ENCODE results near the gene SPTA1. TPM values are rescaled to one million over a fixed set of nuclear protein-coding genes. Genes with fewer than 3 reads are reported as not detected.
"Not testable (repeated sequence)": the region's sequence is repeated elsewhere in the genome, so short reads cannot be mapped to it uniquely, and the experiment has no call there.

SPTA1 gene
- 0.02 and 0.30 TPM in 2 replicates for total RNA-seq (2014; rRNA removed; shearing (Covaris generic))

DNA sequence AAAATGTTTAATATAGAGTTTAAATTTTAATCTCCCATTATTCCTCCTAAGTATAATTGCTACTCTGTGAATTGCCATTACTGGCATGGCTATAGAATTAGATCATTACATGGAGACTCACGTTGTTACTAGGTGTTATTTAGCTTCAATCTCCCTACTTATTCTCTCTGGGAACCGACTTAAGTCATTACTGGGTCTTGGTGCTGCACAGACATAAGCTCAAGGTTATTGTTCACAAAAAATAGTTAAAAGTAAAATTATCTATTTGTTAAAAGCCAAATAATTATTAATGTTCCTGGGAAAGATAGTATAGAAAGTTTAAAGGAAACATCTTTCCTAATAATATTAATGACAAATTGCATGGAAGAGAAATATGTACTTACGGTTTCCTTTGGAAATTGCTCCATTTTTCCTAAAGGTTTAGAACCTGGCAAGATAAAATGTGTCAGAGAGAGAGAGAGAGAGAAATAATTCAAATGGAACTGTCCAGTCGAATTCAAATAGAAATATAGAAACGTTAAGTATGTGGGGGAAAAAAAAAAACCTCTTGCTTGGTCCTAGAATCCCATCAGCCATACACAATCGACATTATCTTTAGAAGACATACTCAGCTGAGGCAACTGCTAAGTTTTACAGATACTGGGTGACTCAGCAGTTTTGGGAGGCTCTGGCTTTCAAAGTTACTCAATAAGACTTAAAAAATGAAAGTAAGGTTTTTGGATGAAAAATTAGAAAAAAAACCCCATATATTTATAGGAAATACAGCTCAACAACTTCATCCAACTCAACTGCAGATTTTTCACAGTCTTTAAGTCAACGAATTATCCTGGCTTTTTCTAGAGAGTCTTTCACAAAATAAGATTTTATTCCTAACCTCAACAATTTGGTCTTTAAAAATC is at the start of gene SPTA1:
Gene SPTA1 (minus strand): TSS at position 605 of the 899 bp plus-strand sequence. CDS start 198 bp downstream, at position 407.
- DNase-seq (ENCODE audit: low read depth), result no peak

DNA sequence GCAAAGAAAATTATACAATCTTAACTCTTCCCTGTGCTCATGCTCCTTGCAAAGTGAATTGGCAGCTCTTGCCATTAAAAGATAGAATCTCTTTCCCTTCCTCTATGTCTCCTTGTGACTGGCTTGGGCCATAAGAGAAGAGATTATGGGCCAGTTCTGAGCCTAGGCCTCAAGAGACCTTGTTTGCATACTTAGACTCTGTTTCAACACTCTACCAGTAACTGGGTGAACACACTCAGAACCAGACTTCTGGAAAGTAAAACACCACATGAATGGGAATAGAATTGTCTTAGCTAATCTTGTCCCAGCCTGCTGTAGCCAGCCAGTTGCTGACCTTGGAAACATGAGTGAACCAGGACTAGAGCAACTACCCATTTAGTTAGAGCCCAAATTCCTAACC is 49.3 kb upstream of the SPTA1 start:
- DNase-seq (ENCODE audit: low read depth), result no peak

DNA sequence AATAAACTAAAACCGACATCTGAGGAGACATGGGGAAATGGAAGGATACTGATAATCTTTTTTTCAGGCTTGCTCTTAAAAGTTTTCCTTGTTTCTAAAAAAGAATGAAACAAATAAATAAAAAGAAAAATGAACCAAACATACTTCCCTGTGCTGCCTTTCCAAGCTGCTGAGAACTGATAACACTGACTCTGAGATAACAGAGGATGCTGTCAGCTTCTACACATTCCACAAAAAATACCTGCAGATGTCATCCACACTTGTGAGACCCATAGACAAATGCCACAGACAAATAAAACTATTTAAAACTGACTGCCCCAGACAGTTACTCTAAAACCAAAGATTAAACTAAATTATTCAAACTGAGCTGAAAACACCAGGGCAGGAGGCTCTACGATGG is 46.0 kb upstream of the SPTA1 start:
- DNase-seq (ENCODE audit: low read depth), result no peak

DNA sequence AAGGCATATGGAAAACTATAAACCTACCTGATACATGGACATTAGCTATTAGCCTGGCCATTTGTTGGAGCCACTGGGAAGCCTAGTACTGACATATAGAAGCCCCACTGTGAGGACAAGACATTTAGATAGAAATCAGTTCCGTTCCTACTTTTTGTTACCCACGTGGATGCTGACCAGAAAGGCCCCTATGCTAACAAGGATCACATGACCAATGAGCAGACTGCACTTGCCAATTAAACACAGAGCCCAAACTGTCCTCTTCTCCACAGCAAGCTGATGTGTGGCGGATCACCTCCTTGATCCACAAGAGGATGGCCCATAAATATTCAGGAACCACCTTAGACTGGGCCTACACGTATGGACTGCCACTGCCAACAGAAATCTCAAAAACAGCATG is 45.2 kb upstream of the SPTA1 start:
- no peak for DNase-seq (ENCODE audit: low read depth)

DNA sequence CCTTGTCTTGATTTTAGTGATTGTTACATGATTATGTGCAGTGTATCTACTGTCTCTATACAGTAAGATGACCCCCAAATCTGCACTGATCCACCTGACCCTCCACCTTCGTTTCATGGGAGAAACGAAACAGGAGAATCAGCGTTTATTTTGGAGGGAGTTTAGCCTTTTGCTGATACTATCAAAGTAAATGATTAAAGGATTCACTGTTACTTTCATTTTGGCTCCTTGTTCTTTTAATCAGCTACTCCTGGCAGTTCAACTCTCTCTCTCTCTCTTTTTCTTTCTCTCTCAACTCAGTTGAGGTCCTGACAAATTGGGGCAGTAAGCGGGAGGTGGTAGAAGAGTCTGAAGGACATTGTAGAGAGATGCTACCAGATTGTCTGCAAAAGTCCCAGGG is 43.9 kb upstream of the SPTA1 start:
- no peak for DNase-seq (ENCODE audit: low read depth)

DNA sequence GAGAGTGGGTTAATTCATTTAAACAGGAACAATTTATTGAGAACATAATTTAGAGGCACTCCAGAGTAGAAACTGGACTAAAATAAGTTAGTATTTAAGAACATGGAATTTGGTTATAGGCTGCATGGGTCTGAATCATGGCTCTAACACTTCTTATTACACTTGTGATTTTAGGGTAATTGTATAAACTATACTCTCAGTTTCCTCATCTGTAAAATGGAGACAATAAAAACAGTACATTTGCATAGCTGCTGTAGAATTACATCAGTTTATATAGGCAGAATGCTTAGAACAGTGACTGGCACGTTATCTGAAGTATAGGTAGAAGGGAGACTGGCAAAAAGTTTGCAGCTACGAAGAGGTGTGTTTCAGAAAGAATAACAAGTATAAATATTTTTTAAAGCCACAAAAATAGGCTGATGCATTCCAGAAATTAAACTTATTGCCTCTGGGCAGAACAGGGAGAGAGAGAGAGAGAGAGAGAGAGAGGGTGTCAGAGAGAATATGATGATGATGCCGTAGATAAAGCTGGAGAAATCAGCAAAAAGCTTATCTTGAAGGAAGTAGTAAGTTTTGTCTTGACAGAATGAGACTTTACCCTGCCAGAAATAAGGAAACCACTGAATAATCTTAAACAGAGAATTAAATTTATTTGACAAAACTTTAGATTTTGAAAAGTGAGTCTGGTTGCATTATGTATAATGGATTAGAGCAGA is 42.2 kb upstream of the SPTA1 start:
- no peak for DNase-seq (ENCODE audit: low read depth)

DNA sequence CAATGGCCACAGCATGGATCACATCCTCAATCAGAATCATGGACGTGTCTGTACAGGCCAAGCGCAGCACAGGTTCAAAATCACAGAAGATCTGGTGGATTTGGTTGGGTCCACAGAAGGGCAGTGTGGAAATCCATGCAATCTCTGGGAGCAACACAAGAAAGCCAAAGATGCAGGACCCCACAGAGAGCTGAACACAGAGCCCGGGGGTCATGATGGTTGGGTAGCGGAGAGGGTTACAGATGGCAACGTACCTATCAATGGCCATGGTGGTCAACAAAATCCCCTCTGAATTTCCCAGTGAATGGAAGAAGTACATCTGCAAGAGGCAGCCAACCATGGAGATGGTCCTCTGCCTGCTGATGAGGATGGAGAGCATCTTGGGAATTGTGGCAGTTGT is 37.9 kb upstream of the SPTA1 start:
- DNase-seq (ENCODE audit: low read depth), result no peak

DNA sequence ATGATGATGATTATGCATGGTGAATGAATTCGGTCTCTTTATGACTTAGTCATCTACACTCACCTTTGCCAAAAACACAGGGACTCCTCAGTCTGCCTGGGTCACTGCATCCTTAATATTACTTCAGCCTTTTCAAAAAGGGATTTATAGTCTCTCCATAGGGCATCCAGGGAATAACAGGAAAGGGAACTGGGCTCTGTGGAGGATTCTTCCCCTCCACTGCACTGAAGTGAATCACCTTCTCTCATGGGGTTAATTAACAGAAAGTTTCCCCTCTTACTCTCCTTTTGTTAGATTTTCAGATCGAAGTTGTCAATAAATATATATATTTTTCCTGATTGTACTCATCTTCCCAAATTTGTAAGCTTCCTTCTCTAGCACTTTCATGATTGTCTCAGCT is 34.1 kb upstream of the SPTA1 start, which contains the start of gene OR6K3:
Gene OR6K3 (minus strand): TSS at position 101 of the 400 bp plus-strand sequence. CDS start 2,605 bp downstream, outside the sequence.
- no peak for DNase-seq (ENCODE audit: low read depth)

DNA sequence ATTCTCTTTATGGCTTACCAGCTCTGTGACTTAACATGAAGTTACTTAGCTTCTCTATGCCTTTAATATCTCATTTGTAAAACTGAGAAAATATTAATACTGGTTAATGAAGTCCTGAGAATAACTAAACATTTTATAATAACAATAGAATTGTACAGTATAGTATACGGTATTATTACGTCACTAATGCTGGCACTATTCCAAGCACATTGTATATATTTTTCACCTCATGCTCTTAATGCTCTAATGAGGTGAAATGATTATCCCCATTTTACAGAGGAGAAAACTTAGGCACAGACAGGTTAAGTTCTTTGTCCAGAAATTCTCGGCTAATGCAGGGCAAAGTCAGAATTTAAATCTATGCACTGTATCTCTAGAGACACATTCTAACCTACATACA is 33.1 kb upstream of the SPTA1 start:
- no peak for DNase-seq (ENCODE audit: low read depth)

DNA sequence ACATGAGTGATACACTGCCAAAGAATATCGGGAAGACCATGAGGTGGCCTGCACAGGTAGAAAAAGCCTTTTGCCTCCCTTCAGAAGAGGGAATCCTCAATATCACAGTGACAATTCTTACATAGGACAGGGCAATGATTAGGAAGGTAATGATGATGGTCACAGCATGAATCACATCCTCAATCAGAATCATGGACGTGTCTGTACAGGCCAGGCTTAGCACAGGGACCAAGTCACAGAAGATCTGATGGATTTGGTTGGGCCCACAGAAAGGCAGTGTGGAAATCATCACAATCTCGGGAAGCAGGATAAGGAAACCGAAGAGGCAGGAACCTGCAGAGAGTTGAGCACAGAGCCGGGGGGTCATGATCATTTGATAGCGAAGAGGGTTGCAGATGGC is 30.8 kb upstream of the SPTA1 start:
- no peak for DNase-seq (ENCODE audit: low read depth)

DNA sequence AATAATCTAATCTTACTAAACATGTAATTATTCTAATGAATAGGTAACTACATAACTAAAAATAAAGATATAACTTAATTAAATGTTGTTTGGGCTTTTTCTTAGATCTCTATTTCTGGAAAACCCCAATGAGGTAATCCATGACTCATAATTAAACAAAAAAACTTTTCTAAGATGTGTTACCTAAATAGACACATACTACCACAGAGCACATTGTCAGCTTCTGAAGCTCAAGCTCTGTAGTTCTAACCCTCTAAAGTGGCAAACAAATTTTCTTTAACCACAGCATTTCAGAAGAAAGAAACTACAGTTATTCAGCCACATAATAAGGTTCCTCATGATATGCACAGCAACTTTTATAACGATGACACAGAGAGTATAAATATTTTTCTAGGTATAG is 29.8 kb upstream of the SPTA1 start:
- DNase-seq (ENCODE audit: low read depth), result peak; percentile 3

DNA sequence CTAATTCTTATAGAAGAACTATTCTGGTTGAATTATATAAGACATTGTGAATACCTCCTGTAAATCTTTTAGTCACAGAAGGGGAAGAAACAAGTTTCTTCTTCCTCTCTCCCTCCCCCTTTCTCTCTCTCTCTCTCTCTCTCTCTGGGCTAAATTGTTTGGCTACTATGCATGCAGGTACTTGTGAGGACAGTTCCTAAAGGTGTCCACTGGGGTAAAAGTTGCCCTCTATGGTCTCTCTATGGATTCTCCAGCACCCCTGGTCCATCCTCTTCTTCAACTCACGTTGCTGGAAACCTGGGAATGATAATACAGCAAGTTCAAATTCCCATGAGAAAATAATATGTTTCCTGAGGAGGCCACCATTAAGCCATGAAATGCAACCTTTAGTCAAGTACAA is 28.2 kb upstream of the SPTA1 start:
- DNase-seq (ENCODE audit: low read depth), result no peak

DNA sequence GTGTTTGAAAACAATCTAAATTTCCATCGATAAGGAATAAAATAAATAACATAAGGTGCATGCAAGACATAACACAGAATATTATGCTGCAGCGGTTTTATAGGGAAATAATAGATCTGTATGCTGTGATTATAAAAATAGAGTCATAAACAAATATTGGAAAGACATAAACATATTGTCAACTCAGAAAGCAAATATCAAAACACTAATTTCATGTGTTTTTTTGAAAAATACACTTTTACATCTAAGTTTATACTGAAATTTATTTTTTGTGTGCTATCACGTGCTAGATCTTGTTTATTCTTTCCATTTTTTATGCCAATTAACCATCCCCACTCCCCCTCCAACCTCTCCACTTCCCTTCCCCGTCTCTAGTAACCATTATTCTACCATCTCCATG is 24.6 kb upstream of the SPTA1 start:
- DNase-seq (ENCODE audit: low read depth), result no peak

DNA sequence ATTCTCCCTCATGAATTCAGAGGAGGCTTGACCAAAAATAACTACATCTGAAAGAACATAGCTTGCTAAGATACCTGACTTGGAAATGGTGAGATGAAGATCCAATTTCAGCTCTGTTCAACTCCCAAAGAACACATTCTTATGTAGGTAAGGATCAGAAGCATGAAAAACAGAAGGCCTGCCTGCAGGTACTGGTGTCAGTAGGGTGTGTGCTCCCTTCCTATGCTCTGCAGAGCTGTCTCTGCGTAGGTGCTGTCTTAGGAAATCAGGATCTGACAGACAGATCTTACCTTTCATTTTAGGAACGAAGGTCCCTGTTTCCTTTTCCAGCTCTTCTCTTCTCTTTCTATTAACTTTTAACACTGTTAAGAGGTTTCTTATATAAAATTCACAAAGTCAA is 19.6 kb upstream of the SPTA1 start:
- DNase-seq (ENCODE audit: low read depth), result no peak

DNA sequence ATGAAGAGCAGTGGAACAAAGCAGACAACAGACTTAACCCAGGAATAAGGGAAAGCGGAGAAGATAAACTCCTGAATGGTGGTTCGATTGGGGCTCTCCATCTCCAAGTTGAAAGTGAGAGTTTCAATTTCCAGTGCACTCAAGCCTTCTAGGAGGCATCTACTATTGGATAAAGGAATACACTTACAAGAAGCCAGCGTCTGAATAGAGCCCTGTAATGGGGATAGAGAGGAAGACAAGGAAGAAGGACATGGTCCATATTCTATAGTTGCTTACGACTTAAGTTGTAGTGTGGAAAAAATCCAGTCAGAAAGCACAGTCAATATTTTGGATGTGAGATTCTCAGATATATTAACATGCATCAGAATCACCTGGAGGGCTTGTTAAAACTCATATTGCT is 14.0 kb upstream of the SPTA1 start, which contains the start of gene OR6K2:
Gene OR6K2 (minus strand): TSS at position 101 of the 400 bp plus-strand sequence. CDS start 0 bp downstream, at position 101.
- DNase-seq (ENCODE audit: low read depth), result no peak

DNA sequence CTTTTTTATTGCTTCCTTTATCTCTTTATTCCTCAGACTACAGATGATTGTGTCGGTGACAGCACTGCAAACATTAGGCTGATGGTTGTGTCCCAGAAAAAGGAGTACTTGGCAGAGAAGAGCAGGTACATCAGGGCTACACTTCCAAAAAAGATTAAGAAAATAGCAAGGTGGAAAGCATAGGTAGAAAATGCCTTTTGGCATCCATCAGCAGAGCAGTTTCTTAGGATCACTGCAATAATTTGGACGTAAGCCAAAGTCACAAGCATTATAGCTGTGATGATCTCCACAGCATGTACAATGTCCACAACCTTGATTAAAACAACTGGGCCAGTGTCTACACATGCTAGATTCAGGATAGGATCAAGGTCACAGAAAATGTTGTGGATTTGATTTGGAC is 8.1 kb upstream of the SPTA1 start:
- DNase-seq (ENCODE audit: low read depth), result no peak

DNA sequence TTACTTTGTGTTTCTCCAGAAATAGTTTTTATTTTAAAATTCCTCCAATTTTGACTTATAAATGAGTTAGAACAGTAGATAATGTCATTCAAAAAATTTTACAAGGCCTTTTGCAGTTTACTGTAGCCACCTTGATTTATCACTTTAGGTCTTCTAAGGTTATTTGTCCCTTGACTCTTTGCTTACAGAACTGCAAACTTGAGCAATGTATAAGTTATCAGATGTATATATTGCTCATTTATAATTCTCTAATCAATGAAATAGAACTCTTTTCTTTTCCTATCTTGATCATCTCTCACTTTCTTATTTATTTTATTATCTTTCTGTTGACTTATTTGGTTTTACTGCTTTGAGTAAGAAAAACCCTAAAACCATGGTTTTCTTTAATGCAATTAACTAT is 5.8 kb upstream of the SPTA1 start:
- no peak for DNase-seq (ENCODE audit: low read depth)

DNA sequence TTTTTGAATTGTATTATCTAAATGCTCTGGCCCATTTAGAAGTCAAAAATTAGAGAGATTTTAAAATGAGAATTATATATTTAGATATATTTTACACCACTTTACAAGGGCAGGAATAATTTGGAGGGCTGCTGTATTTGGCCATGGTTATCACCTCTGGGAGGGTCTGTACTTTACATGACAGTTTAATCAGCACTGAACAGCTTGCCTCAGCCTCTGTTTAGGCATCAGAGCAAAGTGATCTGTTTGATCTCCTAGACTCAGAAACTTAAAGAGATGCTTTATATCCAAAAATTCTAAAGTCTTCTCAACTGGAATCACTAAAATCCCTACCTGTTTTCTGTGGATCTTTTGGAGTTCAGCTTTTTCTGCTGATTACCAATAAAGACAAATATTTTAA is 5.4 kb upstream of the SPTA1 start:
- DNase-seq (ENCODE audit: low read depth), result no peak

DNA sequence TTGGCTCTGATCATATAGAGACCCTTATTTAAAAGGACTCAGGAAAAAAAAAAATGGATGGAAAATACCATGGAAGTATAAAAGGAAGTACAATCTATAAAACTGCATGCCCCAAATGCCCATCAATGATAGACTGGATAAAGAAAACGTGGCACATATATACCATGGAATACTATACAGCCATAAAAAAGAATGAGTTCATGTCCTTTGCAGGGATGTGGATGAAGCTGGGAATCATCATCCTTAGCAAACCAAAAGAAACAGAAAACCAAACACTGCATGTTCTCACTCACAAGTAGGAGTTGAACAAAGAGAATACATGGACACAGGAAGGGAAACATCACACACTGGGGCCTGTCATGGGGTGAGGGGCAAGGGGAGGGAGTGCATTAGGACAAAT is 4.6 kb upstream of the SPTA1 start:
- not testable (repeated sequence) for DNase-seq (ENCODE audit: low read depth)

DNA sequence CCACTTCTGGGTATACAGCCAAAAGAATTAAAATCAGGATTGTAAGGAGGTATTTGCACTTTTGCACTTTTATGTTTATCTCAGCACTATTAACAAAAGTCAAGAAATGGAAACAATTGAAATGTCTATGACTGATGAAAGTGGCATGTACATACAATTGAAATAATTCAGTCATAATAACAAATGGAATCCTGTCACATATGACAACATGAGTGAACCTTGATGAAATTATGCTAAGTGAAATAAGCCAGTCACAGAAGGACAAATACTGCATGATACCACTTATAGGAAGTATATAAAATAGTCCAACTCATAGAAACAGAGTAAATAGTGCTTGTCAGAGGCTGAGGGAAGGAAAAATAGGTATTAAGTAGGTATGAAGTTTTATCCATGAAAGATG is 3.4 kb upstream of the SPTA1 start:
- DNase-seq (ENCODE audit: low read depth), result no peak

DNA sequence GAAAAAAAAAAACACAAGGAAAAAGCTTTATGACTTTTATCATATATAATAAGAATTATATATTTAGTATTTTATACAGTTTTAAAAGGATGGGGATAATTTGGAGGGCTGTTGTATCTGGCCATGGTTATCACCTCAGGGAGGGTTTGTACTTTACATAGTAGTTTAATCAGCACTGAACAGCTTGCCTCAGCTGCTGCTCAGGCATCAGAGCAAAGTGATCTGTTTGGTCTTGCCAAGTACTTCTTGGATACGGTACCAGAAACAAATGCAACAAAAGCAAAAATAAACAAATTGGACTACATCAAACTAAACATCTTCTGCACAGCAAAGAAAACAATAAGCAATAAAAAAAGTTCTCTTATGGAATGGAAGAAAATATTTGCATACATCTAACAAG is 2.6 kb upstream of the SPTA1 start:
- DNase-seq (ENCODE audit: low read depth), result no peak

DNA sequence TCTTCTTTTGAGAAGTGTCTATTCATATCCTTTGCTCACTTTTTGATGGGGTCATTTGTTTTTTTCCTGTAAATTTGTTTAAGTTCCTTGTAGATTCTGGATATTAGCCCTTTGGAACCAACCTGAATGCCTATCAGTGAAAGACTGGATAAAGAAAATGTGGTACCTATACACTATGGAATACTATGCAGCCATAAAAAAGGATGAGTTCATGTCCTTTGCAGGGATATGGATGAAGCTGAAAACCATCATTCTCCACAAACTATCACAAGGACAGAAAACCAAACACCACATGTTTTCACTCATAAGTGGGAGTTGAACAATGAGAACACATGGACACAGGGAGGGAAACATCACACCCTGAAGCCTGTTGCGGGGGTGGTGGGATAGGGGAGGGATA is 1.8 kb upstream of the SPTA1 start:
- not testable (repeated sequence) for DNase-seq (ENCODE audit: low read depth)

DNA sequence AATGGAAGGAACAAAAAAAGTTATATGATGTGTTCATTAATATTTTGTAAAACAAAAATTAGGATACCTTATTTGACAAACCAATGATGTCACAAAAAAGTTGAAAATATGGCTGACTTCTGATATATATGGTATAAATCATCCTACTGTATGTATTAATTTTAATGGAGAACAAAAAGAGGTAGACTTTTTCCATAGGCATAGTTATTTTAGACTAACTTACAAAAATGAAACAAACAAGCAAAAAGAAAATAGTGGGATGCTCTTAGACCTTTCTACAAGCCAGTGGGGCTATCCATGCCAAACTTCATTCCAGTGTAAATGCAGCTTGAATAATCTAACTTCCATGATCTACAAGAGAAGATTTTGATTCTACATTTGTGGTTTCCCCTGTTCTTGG is 522 bp upstream of the SPTA1 start:
- no peak for DNase-seq (ENCODE audit: low read depth)
